ENCODE measurements around the gene MINDY2. TPM values are rescaled to one million over a fixed set of nuclear protein-coding genes. Genes with fewer than 3 reads are reported as not detected.

MINDY2 gene
- total and polyA plus RNA-seq, 4 donors = 1.5 to 7.0 (median 5.1) TPM

DNA sequence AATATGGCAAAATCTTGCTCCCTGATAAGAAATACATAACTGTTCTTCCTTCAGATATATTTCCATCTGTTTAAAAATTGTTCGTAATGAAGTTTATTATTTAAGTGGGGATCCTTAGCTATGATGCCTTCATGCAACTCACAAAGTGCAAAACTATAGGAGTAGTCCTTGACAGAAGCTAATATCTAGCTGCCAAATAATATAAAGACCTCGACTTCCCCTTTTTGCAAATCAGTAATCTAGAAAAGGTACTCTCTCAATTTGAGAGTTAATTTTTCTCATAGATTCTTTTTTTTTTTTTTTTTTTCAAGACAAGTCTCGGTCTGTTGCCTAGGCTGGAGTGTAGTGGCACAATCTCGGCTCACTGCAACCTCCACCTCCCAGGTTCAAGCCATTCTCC lies 139.4 kb downstream of the MINDY2 start:
- H3K9ac ChIP-seq (ENCODE audit: low read depth in 1 of 2, low read length in 2 of 2) = no peak overlapping the region
- peaks cover 0 to 22% (median 21%) of the 10 kb centered on the region in 4 donors for H3K36me3 ChIP-seq (ENCODE audit: control insufficient read depth in 4 of 4, insufficient read depth in 3 of 4, low read depth in 1 of 4, low read length in 3 of 4)
- no peak overlapping the region for H3K27ac ChIP-seq (ENCODE audit: low read depth in 1 of 2, low read length in 2 of 2)
- no peaks in the 10 kb centered on the region for H3K4me1 ChIP-seq (ENCODE audit: control insufficient read depth in 4 of 4, insufficient read depth in 4 of 4, low read length in 3 of 4)
- no peaks in the 10 kb centered on the region for H3K9me3 ChIP-seq (ENCODE audit: control insufficient read depth in 4 of 4, low read length in 3 of 4)
- no peak for DNase-seq (ENCODE audit: low spot score)
- TF ChIP-seq, protein P1, sequence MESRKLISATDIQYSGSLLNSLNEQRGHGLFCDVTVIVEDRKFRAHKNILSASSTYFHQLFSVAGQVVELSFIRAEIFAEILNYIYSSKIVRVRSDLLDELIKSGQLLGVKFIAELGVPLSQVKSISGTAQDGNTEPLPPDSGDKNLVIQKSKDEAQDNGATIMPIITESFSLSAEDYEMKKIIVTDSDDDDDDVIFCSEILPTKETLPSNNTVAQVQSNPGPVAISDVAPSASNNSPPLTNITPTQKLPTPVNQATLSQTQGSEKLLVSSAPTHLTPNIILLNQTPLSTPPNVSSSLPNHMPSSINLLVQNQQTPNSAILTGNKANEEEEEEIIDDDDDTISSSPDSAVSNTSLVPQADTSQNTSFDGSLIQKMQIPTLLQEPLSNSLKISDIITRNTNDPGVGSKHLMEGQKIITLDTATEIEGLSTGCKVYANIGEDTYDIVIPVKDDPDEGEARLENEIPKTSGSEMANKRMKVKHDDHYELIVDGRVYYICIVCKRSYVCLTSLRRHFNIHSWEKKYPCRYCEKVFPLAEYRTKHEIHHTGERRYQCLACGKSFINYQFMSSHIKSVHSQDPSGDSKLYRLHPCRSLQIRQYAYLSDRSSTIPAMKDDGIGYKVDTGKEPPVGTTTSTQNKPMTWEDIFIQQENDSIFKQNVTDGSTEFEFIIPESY (IDR thresholded peaks at IDR 0.05) = no peak
- TF ChIP-seq EGR1 (IDR thresholded peaks at IDR 0.05; ENCODE audit: low read depth in 2 of 2) (no peak), FOXA1 (IDR thresholded peaks at IDR 0.05) (no peak), TAF1 (conservative IDR thresholded peaks at IDR 0.05) (no peak), FOXA2 (IDR thresholded peaks at IDR 0.05) (no peak), NR2F2 (IDR thresholded peaks at IDR 0.05) (no peak), HNF4A (conservative IDR thresholded peaks at IDR 0.05) (no peak), GABPA (IDR thresholded peaks at IDR 0.05 in 1 of 2, conservative IDR thresholded peaks at IDR 0.05 in 1 of 2) (no peak), JUND (IDR thresholded peaks at IDR 0.05) (no peak)
- TF ChIP-seq, protein P2, sequence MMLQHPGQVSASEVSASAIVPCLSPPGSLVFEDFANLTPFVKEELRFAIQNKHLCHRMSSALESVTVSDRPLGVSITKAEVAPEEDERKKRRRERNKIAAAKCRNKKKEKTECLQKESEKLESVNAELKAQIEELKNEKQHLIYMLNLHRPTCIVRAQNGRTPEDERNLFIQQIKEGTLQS (IDR thresholded peaks at IDR 0.05) = no peak
- TF ChIP-seq, protein P3, sequence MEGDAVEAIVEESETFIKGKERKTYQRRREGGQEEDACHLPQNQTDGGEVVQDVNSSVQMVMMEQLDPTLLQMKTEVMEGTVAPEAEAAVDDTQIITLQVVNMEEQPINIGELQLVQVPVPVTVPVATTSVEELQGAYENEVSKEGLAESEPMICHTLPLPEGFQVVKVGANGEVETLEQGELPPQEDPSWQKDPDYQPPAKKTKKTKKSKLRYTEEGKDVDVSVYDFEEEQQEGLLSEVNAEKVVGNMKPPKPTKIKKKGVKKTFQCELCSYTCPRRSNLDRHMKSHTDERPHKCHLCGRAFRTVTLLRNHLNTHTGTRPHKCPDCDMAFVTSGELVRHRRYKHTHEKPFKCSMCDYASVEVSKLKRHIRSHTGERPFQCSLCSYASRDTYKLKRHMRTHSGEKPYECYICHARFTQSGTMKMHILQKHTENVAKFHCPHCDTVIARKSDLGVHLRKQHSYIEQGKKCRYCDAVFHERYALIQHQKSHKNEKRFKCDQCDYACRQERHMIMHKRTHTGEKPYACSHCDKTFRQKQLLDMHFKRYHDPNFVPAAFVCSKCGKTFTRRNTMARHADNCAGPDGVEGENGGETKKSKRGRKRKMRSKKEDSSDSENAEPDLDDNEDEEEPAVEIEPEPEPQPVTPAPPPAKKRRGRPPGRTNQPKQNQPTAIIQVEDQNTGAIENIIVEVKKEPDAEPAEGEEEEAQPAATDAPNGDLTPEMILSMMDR (IDR thresholded peaks at IDR 0.05; ENCODE audit: low read depth, low read length, missing input control) = no peak
- TF ChIP-seq, protein P4, sequence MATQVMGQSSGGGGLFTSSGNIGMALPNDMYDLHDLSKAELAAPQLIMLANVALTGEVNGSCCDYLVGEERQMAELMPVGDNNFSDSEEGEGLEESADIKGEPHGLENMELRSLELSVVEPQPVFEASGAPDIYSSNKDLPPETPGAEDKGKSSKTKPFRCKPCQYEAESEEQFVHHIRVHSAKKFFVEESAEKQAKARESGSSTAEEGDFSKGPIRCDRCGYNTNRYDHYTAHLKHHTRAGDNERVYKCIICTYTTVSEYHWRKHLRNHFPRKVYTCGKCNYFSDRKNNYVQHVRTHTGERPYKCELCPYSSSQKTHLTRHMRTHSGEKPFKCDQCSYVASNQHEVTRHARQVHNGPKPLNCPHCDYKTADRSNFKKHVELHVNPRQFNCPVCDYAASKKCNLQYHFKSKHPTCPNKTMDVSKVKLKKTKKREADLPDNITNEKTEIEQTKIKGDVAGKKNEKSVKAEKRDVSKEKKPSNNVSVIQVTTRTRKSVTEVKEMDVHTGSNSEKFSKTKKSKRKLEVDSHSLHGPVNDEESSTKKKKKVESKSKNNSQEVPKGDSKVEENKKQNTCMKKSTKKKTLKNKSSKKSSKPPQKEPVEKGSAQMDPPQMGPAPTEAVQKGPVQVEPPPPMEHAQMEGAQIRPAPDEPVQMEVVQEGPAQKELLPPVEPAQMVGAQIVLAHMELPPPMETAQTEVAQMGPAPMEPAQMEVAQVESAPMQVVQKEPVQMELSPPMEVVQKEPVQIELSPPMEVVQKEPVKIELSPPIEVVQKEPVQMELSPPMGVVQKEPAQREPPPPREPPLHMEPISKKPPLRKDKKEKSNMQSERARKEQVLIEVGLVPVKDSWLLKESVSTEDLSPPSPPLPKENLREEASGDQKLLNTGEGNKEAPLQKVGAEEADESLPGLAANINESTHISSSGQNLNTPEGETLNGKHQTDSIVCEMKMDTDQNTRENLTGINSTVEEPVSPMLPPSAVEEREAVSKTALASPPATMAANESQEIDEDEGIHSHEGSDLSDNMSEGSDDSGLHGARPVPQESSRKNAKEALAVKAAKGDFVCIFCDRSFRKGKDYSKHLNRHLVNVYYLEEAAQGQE (IDR thresholded peaks at IDR 0.05) = no peak
- H3K4me3 ChIP-seq (ENCODE audit: low read depth in 1 of 3, low read length in 3 of 3) = no peak overlapping the region
- WGBS = 93% methylated on average over 4 of the region's 4 CpGs
- H3K27me3 ChIP-seq (ENCODE audit: control insufficient read depth in 4 of 4, insufficient read depth in 4 of 4, low read length in 3 of 4) = no peaks in the 10 kb centered on the region

Small RNA genes within 50 kb of the gene (small RNA-seq; reads per million reads assigned to genes)
- gene RF00012 (not detected), gene ZNF444P1 (not detected)

Other genes with a start within 250 kb of the MINDY2 start
- 10 to 100 TPM; 45.3 to 55.6 TPM for gene ADAM10, start 21.6 kb upstream of the MINDY2 start, total RNA-seq
- gene ADAM10, start 21.6 kb upstream of the MINDY2 start, polyA plus RNA-seq = 10 to 100 TPM; 12.6 to 23.8 TPM
- gene SLTM, start 162.4 kb downstream of the MINDY2 start, total RNA-seq = 10 to 100 TPM; 44.8 to 78.1 TPM
- 10 to 100 TPM; 20.4 to 55.4 TPM for gene SLTM, start 162.4 kb downstream of the MINDY2 start, polyA plus RNA-seq
- gene RNF111, start 216.4 kb downstream of the MINDY2 start, total RNA-seq = 10 to 100 TPM; 13.6 to 16.9 TPM
- 1 to 10 TPM; 5.1 to 7.1 TPM for gene RNF111, start 216.4 kb downstream of the MINDY2 start, polyA plus RNA-seq

Measured in liver (tissue), 10 donors.